NCI-H2107 treated with DMSO at 0.1 percent for 48 hours (cell line): ENCODE measurements around the gene LAT.
A peak's percentile ranks its signal among the peaks of the same experiment; 100 is the strongest.
"Not testable (repeated sequence)": the region's sequence is repeated elsewhere in the genome, so short reads cannot be mapped to it uniquely, and the experiment has no call there.

Source experiments
- DNase-seq: peaks from one replicate; lab custom pipeline; 2025; ENCODE audit not compliant: unreplicated experiment; lab: John Stamatoyannopoulos, UW

LAT gene, protein sequence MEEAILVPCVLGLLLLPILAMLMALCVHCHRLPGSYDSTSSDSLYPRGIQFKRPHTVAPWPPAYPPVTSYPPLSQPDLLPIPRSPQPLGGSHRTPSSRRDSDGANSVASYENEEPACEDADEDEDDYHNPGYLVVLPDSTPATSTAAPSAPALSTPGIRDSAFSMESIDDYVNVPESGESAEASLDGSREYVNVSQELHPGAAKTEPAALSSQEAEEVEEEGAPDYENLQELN

DNA sequence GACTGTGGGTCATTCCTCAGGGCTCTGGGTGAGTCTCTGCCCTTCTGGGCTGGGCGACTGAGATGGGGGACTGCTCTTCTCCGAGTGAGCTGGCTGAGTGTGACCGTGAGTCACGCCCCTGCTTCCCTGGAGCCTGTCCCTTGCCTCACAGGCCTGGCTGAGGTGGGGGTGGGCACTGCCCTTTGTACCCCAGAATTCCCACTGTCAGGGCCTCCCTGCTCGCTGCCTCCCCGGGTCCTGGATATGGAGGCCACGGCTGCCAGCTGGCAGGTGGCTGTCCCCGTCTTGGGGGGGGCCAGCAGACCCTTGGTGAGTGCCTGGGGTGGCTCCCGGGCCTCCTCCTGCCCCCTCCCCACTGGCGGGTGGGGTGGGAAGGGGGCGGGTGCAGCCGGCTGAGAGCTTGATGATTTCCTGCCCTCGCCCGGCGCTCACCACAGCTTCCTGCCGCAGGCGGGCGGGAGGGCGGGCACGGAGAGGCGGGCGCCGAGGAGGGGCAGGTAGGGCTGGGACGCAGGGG is at the start of gene LAT:
LAT (plus strand) TSS at position 434 of the 517 bp plus-strand sequence. CDS start 366 bp downstream, outside the sequence.
- no peak for DNase-seq

DNA sequence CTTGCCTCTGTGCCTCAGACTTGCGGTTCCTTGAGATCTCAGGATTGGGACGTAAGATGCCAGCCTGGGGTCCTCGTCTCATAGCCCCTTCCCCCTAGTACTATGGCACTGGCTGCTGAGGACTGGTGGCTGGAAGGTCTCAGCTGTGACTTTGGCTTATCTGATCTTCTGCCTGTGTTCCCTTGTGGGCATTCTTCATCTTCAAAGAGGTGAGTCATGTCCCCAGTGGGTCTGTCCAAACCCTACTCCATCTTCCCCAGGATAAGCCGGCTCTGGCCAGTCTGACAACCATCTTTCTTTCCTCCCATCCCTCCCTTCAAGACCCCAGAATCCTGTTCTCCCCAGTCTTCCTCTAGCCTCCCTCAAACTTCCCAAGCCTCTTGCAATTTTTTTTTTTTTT is 49.5 kb upstream of the LAT start:
- DNase-seq, result no peak

DNA sequence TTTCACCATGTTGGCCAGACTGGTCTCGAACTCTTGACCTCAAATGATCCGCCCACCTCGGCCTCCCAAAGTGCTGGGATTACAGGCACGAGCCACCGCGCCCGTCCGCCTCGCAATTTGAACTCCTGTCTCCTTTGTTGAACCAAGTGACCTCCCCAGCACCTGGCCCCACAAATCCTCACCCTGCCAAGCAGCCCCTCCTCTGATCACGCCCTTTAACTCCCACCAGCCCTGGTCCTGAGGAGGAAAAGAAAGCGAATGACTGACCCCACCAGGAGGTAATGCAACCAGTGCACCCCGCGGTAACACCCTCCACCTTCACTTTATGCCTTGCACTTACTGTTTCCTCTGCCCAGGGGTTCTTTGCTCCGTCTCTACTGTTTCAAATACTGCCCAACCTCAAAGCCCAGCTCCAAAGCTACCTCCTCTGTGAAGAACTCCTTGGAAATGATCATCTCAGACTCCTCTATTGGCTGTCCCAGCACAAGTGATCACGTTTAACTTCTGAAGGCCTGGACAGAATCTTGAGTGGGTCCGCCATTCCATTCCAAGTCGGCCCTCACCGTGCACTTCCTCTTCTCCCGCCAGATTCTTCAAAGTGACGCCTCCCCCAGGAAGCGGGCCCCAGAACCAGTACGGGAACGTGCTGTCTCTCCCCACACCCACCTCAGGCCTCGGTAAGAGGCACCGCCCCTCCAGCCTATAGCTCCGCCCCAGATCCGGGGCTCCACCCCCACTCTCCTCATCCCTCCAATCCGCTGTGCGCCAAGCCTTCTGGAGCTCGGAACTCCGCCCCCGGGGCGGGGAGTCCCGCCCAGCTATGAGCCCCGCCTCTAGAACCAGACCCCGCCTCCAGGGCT is 48.7 kb upstream of the LAT start:
- DNase-seq, result no peak

DNA sequence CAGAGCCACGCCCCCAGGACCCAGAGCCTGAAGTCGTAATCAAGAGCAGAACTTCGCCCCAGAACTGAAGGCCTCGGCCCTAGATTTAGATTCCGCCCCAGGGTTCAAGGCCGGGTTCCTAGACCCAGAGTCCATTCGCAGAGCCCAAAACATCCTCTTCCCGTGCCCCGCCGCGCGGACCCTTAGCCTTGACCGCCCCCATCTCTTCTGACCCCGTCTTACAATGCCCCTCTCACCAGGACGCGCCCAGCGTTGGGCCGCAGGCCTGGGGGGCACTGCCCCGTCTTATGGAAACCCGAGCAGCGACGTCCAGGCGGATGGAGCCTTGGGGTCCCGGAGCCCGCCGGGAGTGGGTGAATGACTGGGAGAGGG is 48.1 kb upstream of the LAT start:
- no peak for DNase-seq

DNA sequence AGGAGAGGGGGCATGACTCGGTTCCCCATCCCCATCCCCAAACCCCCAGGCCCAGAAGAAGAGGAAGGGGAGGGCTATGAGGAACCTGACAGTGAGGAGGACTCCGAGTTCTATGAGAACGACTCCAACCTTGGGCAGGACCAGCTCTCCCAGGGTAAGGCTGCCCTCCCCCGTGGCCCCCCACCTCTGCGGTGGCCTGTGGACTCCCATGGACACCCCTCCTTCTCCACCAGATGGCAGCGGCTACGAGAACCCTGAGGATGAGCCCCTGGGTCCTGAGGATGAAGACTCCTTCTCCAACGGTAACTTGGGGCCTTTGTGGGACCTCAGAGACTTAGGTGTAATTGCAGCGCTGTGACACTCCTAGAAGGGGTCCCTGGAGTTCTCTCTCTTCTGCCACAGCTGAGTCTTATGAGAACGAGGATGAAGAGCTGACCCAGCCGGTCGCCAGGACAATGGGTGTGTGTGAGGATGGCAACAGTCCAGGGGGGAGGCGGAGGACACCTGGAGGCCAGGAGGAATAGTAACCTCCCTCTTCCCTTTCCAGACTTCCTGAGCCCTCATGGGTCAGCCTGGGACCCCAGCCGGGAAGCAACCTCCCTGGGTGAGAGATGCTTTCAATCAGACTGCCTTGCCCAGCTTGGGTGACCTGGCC is 47.5 kb upstream of the LAT start:
- no peak for DNase-seq

DNA sequence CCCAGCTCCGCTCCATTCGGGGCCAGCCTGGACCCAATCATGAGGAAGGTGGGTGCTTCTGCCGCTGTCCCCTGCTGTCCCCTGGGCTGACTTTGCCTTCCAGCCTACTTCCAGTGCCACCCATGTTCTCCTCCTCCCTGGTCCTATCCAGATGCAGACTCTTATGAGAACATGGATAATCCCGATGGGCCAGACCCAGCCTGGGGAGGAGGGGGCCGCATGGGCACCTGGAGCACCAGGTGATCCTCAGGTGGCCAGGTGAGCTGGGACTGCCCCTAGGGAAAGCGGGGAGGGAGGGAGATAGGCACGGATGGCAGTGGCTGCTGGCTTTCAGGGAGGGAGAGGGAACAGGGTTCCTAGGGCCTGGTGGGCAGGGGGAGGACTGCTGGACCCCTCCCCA is 46.1 kb upstream of the LAT start:
- DNase-seq, result no peak

DNA sequence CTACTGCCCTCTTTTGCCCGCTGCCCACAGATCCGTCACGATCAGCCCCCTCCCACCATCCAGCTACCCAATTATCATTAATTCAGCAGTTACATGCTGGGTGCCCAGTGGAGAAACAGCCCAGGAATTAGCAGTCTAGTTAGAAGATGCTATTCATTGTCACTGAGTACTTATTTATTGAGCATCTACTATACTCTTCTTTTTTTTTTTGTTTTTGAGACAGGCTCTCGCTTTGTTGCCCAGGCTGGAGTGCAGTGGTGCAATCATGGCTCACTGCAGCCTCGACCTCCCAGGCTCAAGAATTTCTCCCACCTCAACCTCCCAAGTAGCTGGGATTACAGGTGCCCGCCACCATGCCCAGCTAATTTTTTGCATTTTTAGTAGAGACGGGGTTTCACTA is 45.0 kb upstream of the LAT start:
- DNase-seq, result not testable (repeated sequence)

DNA sequence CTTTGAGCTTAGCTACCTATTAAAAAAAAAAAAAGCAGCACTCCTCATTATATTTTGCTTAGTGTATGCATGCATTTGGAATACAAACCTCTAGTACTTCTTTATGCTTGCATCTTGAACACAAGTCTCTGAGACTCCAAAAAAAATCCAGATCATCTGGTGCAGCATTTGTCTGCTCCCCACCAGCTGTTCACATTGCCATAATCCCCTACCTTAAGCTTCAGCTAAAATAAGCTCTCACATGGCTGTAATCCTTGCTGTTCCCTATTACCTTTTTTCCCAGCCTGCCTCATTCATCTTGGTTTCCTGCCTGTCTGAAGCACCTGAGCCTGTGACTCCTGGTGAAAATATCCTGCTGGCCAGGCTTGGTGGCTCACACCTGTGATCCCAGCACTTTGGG is 41.6 kb upstream of the LAT start:
- no peak for DNase-seq

DNA sequence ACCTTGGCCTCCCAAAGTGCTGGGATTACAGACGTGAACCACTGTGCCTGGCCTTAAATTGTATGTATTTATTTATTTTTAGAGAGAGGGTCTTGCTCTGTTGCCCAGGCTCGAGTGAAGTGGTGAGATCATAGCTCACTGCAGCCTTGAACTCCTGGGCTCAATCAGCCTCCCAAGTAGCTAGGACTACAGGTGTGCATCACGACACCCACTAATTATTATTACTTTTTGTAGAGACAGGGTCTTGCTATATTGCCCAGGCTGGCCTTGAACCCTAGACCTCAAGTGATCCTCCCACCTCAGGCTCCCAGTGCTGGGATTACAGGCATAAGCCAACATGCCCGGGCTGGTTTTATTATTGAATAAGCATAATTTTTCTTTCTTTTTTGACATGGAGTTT is 38.2 kb upstream of the LAT start:
- no peak for DNase-seq

DNA sequence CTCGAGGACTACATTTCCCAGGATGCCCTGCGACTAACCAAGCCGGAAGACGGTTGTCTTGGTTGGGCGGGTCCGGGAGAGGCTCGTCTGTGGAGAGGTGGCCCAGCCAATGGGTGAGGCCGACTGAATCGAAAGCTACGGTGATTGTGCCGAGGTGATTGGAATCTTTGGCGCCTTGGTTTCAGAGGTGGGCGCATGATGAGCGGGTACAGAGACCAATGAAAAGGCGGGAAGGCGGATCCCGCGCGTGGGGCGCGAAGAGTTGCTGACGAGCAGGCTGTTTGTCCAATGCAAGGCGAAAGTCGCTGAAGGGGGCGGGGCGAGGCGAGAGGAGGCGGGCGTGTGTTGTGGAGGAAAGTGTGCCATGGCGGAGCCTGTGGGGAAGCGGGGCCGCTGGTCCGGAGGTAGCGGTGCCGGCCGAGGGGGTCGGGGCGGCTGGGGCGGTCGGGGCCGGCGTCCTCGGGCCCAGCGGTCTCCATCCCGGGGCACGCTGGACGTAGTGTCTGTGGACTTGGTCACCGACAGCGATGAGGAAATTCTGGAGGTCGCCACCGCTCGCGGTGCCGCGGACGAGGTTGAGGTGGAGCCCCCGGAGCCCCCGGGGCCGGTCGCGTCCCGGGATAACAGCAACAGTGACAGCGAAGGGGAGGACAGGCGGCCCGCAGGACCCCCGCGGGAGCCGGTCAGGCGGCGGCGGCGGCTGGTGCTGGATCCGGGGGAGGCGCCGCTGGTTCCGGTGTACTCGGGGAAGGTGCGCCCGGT is 34.0 kb upstream of the LAT start, which contains the start of gene NFATC2IP:
NFATC2IP (plus strand) TSS at position 290 of the 762 bp plus-strand sequence; CDS start at position 365, 75 bp downstream.
- DNase-seq, result peak; percentile 98

DNA sequence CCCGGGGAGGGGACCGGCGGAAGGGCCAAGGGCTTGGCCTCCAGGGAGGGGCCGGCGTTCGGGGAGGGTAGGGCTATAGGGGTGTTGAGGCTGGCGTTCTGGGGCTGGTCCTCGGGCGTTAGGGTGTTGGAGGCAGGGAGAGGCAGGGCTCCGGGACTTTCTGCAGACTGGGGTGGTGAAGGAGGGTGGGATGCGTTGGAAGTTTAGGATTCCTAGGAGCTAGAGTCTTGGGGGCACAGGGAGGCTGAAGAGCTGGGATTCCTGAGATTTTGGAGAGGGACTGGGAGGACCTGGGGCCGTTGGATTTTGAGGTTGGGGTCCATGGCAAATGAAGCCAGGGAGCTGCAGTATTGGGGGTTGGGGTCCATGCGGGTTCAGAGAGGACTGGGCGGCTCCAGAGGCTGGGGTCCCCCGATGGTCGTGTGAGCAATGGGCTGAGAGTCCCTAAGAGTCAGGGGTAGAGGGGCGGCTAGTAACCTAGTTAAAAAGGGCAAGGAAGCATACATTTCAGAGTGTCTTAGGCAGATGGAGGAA is 33.4 kb upstream of the LAT start:
- no peak for DNase-seq

DNA sequence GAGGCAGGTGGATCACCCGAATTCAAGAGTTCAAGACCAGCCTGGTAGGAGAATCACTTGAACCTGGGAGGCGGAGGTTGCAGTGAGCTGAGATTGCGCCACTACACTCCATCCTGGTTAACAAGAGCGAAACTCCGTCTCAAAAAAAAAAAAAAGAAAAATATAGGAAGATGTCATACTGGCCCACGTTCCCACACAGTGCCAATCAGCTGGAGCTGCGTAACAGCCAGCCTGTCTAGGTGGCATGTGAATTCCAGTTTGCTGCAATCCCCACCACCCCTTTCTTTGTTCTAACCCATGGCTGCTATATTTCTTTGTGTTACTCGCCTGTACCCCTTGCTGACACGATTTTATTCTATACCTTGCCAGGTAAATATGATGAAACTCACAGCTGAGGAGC is 26.6 kb upstream of the LAT start:
- no peak for DNase-seq

DNA sequence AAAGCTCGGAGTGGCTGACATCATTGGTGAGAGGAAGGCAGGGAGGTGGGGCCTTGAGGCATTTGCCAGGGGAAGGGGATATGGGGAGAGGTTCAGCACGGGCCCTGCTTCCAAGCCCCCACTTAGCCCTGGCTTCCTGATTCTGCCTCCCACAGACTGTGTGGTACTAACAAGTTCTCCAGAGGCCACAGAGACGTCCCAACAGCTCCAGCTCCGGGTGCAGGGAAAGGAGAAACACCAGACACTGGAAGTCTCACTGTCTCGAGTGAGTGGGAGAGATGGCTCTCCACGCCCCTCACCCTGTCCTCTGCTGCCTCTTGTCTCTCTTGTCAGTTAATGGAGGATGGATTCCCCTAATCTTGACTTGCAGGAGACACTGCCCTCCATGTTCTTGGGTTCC is 26.0 kb upstream of the LAT start:
- no peak for DNase-seq

DNA sequence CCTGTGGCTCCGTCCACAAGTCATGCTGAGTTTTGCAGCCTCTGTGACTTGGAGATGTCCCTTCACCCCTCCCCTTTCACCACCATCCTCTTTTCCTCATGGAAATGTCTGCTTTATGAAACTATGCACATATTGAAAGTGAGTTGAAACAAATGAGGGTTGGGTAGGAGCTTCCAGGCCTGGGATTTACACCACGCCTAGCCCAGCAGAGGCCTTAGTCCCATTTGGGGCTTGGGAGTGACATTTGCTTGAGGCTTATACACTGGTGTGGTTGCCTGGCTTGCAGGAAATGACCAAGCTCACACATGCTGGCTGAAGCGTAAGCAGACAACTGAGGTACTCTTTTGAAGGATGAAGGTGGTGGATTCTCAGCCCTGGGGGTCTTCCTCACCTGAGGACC is 20.8 kb upstream of the LAT start:
- no peak for DNase-seq

DNA sequence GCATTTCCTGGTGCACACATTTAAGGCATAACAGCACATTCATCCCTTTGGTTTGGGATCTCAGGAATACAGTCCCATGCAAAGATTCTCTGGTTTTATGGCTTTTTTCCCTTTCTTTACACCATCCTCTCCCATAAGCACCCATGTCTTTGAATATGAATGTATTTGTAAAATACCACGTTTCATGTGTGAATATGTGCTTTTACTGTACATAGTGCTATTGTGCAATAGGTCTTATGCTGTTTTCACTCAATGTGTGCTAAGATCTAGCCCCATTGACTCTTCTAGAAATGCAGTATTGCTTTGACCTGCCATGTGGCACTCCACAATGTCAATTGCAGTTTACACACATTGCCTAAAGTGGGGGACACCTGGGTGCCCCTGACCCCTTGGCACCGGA is 20.4 kb upstream of the LAT start:
- no peak for DNase-seq

DNA sequence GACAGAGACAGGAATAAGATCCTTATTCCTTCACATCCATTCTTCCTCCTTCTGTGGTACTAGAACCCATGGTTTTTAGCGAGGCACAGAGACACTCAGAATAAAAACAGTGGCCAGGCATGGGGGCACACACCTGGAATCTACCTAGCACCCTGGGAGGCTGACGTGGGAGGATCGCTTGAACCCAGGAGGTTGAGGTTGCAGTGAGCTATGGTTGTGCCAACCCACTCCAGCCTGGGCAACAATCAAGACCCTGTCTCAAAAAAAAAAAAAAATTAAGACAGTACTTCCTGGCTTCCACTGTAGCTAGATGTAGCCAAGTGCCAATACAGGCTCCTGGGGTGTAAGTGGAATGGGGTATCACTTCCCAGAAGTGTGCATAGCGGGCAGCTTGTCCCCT is 17.7 kb upstream of the LAT start:
- no peak for DNase-seq

DNA sequence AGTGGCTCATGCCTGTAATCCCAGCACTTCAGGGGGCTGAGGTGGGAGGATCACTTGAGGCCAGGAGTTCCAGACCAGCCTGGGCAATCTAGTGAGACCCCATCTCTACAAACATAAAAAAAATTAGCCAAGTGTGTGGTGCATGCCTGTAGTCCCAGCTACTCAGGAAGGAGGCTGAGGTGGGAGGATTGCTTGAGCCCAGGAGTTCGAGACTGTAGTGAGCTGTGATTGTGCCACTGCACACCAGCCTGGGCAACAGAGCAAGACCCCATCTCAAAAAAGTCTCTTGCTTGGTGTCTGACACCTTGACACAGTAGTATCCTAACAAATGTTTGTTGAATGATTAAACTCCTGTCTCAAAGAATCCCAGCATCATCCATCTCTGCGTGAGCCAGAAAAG is 15.2 kb upstream of the LAT start:
- not testable (repeated sequence) for DNase-seq

DNA sequence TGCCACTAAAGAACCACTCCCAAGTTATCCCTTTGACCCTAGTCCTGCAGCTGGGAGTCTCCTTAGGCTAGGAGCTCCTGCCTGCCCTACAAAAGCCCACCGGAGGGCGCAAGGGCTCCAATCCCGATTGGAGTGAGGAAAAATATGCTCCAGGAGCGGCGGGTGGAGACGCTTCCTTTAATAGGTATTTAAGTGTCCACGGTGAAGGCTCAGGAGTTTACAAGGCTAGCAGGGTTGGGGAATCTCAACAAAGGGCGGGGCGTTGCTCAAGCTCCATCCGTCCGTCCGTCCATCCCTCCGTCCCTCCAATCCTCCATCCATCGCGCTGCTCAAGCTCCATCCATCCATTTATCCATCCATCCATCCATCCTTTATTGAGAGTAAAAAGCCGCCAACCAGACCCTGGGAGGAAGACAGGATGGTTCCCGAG is 10.8 kb upstream of the LAT start:
- peak; percentile 50 for DNase-seq

DNA sequence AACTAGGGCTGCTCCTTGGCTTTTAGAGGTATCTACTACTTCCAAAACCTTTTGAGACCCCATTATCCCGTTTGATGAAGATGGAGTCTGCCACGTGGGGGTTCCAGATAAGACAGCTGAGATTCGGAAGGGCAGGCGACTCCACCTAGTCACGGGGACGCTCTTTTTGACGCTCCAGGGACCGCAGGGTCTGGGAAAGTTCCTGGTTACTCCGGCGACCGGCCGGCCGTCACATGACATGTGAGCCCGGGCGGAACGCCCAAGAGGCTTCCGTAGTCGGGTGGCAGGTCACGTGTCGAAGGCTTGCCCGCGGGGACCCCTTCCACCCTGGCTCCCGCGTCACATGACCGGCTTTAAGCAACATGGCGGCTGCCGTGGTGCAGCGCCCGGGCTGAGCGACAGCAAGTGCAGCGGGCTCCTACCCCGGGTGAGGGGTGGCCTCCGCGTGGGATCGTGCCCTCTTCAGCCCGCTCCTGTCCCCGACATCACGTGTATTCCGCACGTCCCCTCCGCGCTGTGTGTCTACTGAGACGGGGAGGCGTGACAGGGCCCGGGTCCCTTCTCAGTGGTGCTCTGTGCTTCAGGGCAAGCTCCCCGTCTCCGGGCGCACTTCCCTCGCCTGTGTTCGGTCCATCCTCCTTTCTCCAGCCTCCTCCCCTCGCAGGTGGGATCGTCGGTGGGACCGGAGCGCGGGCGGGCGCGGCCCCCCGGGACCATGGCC is 10.3 kb upstream of the LAT start, which contains the start of gene SPNS1:
SPNS1 (plus strand) TSS at position 342 of the 721 bp plus-strand sequence; CDS start at position 716, 374 bp downstream.
- peak; percentile 82 for DNase-seq

DNA sequence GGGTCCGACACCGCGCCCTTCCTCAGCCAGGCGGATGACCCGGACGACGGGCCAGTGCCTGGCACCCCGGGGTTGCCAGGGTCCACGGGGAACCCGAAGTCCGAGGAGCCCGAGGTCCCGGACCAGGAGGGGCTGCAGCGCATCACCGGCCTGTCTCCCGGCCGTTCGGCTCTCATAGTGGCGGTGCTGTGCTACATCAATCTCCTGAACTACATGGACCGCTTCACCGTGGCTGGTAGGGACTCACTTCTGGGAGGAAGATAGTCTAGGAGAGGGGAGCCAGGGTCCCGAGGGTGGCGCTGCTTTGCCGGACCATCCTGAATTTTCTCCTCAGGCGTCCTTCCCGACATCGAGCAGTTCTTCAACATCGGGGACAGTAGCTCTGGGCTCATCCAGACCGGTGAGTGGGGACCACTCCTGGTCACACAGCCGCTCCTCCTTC is 9.7 kb upstream of the LAT start:
- no peak for DNase-seq
